ENCODE data around the gene P3H1.

P3H1 gene

GRCh38 chr1:42784547-42784945 lies 17.7 kb upstream of the P3H1 start:
- no peak for TF ChIP-seq CTCF (conservative IDR thresholded peaks at IDR 0.05; ENCODE audit: low read depth, low read length)
- DNase-seq (ENCODE audit: low read depth) = no peak
- peak overlapping the region; percentile 37 for H3K4me3 ChIP-seq (ENCODE audit: low read length)

DNA sequence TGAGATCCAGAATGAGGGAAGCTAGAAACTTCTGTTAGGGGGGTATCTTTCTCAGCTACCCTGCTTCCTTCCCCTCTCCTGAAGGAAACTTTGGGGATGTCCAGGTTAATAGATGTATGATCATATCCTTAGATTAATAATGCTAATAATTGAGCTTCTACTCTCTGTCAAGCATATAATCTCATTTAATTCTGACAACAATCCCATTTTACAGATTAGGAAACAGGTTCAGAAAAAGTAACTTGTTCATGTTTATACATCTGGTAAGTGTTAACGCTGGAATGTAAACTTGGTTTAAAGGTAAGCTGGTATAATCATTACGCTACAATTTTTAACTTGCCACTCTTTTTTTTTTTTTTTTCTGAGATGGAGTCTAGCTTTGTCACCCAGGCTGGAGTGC lies 16.3 kb upstream of the P3H1 start:
- DNase-seq (ENCODE audit: low read depth) = no peak
- no peak for TF ChIP-seq CTCF (conservative IDR thresholded peaks at IDR 0.05; ENCODE audit: low read depth, low read length)
- H3K4me3 ChIP-seq (ENCODE audit: low read length) = no peak overlapping the region

- H3K4me3 ChIP-seq (ENCODE audit: low read length) = no peak overlapping the region
- DNase-seq (ENCODE audit: low read depth) = no peak
- TF ChIP-seq CTCF (conservative IDR thresholded peaks at IDR 0.05; ENCODE audit: low read depth, low read length) = no peak
These were observed 13.3 kb upstream of the P3H1 start for GRCh38 chr1:42780176-42780575.

DNA sequence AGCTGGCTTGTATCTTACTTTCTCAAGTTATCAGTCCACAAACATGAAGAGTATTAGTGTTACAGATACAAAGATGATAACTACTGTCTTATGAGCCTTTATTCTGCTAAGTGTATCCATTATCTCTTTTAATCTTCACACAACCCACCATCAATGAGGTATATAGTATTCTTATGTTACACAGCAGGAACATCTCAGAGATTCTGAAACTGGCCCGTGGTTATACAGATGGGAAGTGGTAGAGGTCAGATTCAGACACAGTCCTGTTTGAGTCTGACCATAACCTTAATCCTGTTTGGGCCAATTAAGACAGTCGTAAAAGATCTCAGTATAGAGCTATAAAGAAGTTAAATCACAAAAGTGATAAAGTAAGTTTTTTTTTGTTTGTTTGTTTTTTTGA lies 12.9 kb upstream of the P3H1 start:
- TF ChIP-seq CTCF (conservative IDR thresholded peaks at IDR 0.05; ENCODE audit: low read depth, low read length) = no peak
- no peak for DNase-seq (ENCODE audit: low read depth)
- no peak overlapping the region for H3K4me3 ChIP-seq (ENCODE audit: low read length)

DNA sequence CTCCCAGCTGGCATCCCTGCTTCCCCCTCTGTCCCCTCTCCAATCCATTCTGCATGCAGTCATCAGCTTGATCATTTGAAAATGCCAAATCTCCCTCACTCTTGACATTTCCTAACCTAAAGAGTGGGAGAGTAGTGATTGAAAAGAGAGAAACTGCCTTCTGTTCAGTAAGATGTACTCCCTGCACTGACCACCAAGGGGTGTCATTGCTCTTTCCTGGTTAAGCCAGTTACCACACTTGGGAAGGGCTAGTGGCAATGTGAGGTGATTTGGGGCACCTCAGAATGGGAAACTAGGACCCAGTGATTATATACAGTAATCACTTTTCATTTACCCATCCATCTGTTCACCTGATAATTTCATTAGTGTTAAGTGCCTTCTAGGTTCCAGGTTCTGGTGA lies 11.0 kb upstream of the P3H1 start:
- peak; percentile 84 for TF ChIP-seq CTCF (conservative IDR thresholded peaks at IDR 0.05; ENCODE audit: low read depth, low read length)
- no peak overlapping the region for H3K4me3 ChIP-seq (ENCODE audit: low read length)
- no peak for DNase-seq (ENCODE audit: low read depth)

DNA sequence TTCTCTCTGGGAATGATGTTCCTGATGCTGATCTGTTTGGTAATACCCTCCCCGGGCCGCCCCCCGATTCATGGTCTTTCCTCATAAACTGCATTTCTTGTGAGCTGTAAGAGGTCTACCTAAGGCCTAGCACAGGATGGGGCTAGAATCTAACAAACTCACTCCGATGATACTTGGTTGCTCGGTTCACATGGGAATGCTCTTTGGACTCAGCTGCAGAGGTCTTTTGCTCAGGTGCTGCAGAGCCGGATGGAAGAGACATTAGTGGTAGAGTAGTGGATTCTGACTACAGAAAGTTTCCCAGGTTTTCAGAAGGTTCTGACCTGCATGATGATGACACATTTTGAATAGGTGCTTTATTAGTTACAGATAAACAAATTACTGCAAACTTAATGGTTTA lies 9.7 kb upstream of the P3H1 start:
- no peak overlapping the region for H3K4me3 ChIP-seq (ENCODE audit: low read length)
- no peak for DNase-seq (ENCODE audit: low read depth)
- TF ChIP-seq CTCF (conservative IDR thresholded peaks at IDR 0.05; ENCODE audit: low read depth, low read length) = no peak

- DNase-seq (ENCODE audit: low read depth) = no peak
- no peak overlapping the region for H3K4me3 ChIP-seq (ENCODE audit: low read length)
- TF ChIP-seq CTCF (conservative IDR thresholded peaks at IDR 0.05; ENCODE audit: low read depth, low read length) = no peak
These were observed 8.2 kb upstream of the P3H1 start for GRCh38 chr1:42774928-42775526.

Measured in retinal pigment epithelial cell (primary cell).